HepG2 (cell line): ENCODE results near the gene CRYZL1. TPM values are rescaled to one million over a fixed set of nuclear protein-coding genes. Genes with fewer than 3 reads are reported as not detected.

Experiments
- AKAP8 ChIP-seq: sonication (generic); formaldehyde crosslinking; IDR thresholded peaks from 2 replicates; pipeline ENCODE4 v1.5.1; 2020; ENCODE audit warnings: mild to moderate bottlenecking, missing genetic modification reagents
- ARID2 ChIP-seq: sonication (generic); formaldehyde crosslinking; IDR thresholded peaks from 2 replicates; pipeline ENCODE4 v1.8.1; 2022; ENCODE audit warnings: mild to moderate bottlenecking, missing genetic modification reagents, borderline replicate concordance
- ARNTL ChIP-seq: sonication (generic); formaldehyde crosslinking; IDR thresholded peaks from 2 replicates; pipeline ENCODE4 v1.4.0; 2020; ENCODE audit warnings: mild to moderate bottlenecking, missing genetic modification reagents
- BORCS8-MEF2B ChIP-seq: sonication (generic); formaldehyde crosslinking; IDR thresholded peaks from 2 replicates; pipeline ENCODE4 v1.8.0; 2022; ENCODE audit warnings: mild to moderate bottlenecking, missing genetic modification reagents
- CENPX ChIP-seq: sonication (generic); formaldehyde crosslinking; IDR thresholded peaks from 2 replicates; pipeline ENCODE4 v1.9.0; 2021; ENCODE audit warnings: mild to moderate bottlenecking, missing genetic modification reagents, moderate library complexity
- EHMT2 ChIP-seq: fragments of 200-600 bp; sonication (generic); IDR thresholded peaks from 2 replicates; pipeline ENCODE4 v1.7.0; 2017; ENCODE audit warnings: antibody characterized with exemption, low read depth, low read length, borderline replicate concordance
- HMG20A ChIP-seq: IDR thresholded peaks from 2 replicates; pipeline ENCODE4 v1.6.1; 2016; ENCODE audit warnings: borderline replicate concordance
- JUND ChIP-seq: sonication (generic); formaldehyde crosslinking; IDR thresholded peaks from 2 replicates; pipeline ENCODE4 v1.8.0; 2022; ENCODE audit warnings: mild to moderate bottlenecking, missing genetic modification reagents
- KDM5B ChIP-seq: sonication (generic); formaldehyde crosslinking; IDR thresholded peaks from 2 replicates; pipeline ENCODE4 v1.4.0; 2020; ENCODE audit warnings: missing genetic modification reagents, mild to moderate bottlenecking, borderline replicate concordance
- NFKB2 ChIP-seq: sonication (generic); formaldehyde crosslinking; IDR thresholded peaks from 2 replicates; pipeline ENCODE4 v1.4.0; 2020; ENCODE audit warnings: missing genetic modification reagents, borderline replicate concordance
- TBP ChIP-seq: sonication (generic); formaldehyde crosslinking; IDR thresholded peaks from 2 replicates; pipeline ENCODE4 v1.5.0; 2020; ENCODE audit warnings: missing genetic modification reagents
- ZFP41 ChIP-seq: sonication (generic); formaldehyde crosslinking; IDR thresholded peaks from 2 replicates; pipeline ENCODE4 v1.4.0; 2020; ENCODE audit warnings: mild to moderate bottlenecking, missing genetic modification reagents, borderline replicate concordance
- ZIK1 ChIP-seq: sonication (generic); formaldehyde crosslinking; IDR thresholded peaks from 2 replicates; pipeline ENCODE4 v1.5.0; 2020; ENCODE audit warnings: mild to moderate bottlenecking, low read depth, missing genetic modification reagents, borderline replicate concordance
- ZNF232 ChIP-seq: sonication (generic); formaldehyde crosslinking; IDR thresholded peaks from 2 replicates; pipeline ENCODE4 v1.4.0; 2020; ENCODE audit warnings: missing genetic modification reagents, borderline replicate concordance
- ZNF260 ChIP-seq: sonication (generic); formaldehyde crosslinking; IDR thresholded peaks from 2 replicates; pipeline ENCODE4 v1.4.0; 2020; ENCODE audit warnings: missing genetic modification reagents, low read depth, mild to moderate bottlenecking, borderline replicate concordance
- ZNF414 ChIP-seq: sonication (generic); formaldehyde crosslinking; IDR thresholded peaks from 2 replicates; pipeline ENCODE4 v1.5.0; 2020; ENCODE audit warnings: missing genetic modification reagents
- ZNF430 ChIP-seq: sonication (generic); formaldehyde crosslinking; IDR thresholded peaks from 2 replicates; pipeline ENCODE4 v1.9.0; 2021; ENCODE audit warnings: mild to moderate bottlenecking, missing genetic modification reagents
- ZNF552 ChIP-seq: sonication (generic); formaldehyde crosslinking; IDR thresholded peaks from 2 replicates; pipeline ENCODE4 v1.9.0; 2022; ENCODE audit warnings: missing genetic modification reagents, mild to moderate bottlenecking, borderline replicate concordance
- ZNF580 ChIP-seq: IDR thresholded peaks from 2 replicates; pipeline ENCODE4 v1.6.1; 2016; ENCODE audit warnings: low read depth, borderline replicate concordance
- ZNF891 ChIP-seq: sonication (generic); formaldehyde crosslinking; IDR thresholded peaks from 2 replicates; pipeline ENCODE4 v1.5.0; 2020; ENCODE audit warnings: mild to moderate bottlenecking, missing genetic modification reagents
- polyA plus RNA-seq, 8 experiments: library from polyadenylated mRNA; depleted of rRNA in 3 of 8; stranded (reverse) in 7 of 8; unstranded in 1 of 8; fragments of >200 nt; fragmentation: Illumina TruSeq in 4 of 8; extraction: Trizol in 4 of 8; gene quantifications; 2 replicates each; pipeline versions ENCODE4 v1.2.1 to v1.2.3, GENCODE V29; 2011 to 2016; ENCODE audit warnings: low read depth in 4 of 8, missing spikeins in 1 of 8, mixed read lengths in 1 of 8; ENCODE audit not compliant: insufficient read depth in 1 of 8
- total RNA-seq, 5 experiments: library from RNA; depleted of rRNA; stranded (reverse); fragments of >200 nt; fragmentation: Illumina TruSeq; extraction: Trizol; gene quantifications; 2 replicates each; pipeline ENCODE4 v1.2.3, GENCODE V29; 2016; ENCODE audit warnings: low read depth in 1 of 5
- TF ChIP-seq, protein P1 (sequence below): sonication (generic); formaldehyde crosslinking; IDR thresholded peaks from one replicate; pipeline ENCODE4 v1.5.1; 2020; ENCODE audit warnings: mild to moderate bottlenecking, missing genetic modification reagents; ENCODE audit errors: not compliant biosample characterization

CRYZL1 gene
- total and polyA plus RNA-seq, 2 of the 13 experiments (the other 11 are each of a cell fraction or from before 2014, with no cell fraction given): 20.3 to 27.7 TPM

- TF ChIP-seq ZNF260 (CRISPR knock-in tag) (no peak), ZNF232 (CRISPR knock-in tag) (0 out of 2 replicates have a peak, but pooled peaks have one; percentile 9), ZNF552 (CRISPR knock-in tag) (no peak), ZIK1 (no peak), CENPX (CRISPR knock-in tag) (no peak), NFKB2 (CRISPR knock-in tag) (no peak), ZFP41 (CRISPR knock-in tag) (no peak), ARID2 (CRISPR knock-in tag) (no peak), ZNF891 (peak; percentile 42; the same call in 1 of the 2 replicates), BORCS8-MEF2B (no peak; the same call in 1 of the 2 replicates), JUND (peak; percentile 29; the same call in 1 of the 2 replicates), ZNF414 (CRISPR knock-in tag) (no peak; the same call in 1 of the 2 replicates), ZNF580 (CRISPR knock-in tag) (no peak), KDM5B (CRISPR knock-in tag) (no peak), ZNF430 (CRISPR knock-in tag) (no peak; the same call in 1 of the 2 replicates), TBP (CRISPR knock-in tag) (no peak), HMG20A (CRISPR knock-in tag) (no peak), ARNTL (CRISPR knock-in tag) (no peak), AKAP8 (CRISPR knock-in tag) (no peak), EHMT2 (no peak)
- TF ChIP-seq, protein P1, sequence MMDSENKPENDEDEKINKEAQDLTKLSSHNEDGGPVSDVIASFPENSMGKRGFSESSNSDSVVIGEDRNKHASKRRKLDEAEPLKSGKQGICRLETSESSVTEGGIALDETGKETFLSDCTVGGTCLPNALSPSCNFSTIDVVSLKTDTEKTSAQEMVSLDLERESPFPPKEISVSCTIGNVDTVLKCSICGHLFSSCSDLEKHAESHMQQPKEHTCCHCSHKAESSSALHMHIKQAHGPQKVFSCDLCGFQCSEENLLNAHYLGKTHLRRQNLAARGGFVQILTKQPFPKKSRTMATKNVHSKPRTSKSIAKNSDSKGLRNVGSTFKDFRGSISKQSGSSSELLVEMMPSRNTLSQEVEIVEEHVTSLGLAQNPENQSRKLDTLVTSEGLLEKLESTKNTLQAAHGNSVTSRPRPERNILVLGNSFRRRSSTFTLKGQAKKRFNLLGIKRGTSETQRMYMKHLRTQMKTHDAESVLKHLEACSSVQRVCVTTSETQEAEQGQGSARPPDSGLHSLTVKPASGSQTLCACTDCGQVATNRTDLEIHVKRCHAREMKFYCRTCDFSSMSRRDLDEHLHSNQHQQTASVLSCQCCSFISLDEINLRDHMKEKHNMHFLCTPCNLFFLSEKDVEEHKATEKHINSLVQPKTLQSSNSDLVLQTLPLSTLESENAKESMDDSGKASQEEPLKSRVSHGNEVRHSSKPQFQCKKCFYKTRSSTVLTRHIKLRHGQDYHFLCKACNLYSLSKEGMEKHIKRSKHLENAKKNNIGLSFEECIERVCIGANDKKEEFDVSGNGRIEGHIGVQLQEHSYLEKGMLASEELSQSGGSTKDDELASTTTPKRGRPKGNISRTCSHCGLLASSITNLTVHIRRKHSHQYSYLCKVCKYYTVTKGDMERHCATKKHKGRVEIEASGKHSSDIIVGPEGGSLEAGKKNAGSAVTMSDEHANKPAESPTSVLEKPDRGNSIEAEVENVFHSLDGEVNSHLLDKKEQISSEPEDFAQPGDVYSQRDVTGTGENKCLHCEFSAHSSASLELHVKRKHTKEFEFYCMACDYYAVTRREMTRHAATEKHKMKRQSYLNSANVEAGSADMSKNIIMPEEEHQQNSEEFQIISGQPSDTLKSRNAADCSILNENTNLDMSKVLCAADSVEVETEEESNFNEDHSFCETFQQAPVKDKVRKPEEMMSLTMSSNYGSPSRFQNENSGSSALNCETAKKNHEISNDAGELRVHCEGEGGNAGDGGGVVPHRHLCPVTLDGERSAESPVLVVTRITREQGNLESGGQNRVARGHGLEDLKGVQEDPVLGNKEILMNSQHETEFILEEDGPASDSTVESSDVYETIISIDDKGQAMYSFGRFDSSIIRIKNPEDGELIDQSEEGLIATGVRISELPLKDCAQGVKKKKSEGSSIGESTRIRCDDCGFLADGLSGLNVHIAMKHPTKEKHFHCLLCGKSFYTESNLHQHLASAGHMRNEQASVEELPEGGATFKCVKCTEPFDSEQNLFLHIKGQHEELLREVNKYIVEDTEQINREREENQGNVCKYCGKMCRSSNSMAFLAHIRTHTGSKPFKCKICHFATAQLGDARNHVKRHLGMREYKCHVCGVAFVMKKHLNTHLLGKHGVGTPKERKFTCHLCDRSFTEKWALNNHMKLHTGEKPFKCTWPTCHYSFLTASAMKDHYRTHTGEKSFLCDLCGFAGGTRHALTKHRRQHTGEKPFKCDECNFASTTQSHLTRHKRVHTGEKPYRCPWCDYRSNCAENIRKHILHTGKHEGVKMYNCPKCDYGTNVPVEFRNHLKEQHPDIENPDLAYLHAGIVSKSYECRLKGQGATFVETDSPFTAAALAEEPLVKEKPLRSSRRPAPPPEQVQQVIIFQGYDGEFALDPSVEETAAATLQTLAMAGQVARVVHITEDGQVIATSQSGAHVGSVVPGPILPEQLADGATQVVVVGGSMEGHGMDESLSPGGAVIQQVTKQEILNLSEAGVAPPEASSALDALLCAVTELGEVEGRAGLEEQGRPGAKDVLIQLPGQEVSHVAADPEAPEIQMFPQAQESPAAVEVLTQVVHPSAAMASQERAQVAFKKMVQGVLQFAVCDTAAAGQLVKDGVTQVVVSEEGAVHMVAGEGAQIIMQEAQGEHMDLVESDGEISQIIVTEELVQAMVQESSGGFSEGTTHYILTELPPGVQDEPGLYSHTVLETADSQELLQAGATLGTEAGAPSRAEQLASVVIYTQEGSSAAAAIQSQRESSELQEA (CRISPR knock-in tag): peak; percentile 63
These were observed 98.7 kb downstream of the CRYZL1 start, which contains the start of gene SON (continued) for GRCh38 chr21:33542640-33543504.
